Natural killer cell (primary cell): ENCODE data around the gene FGF12. TPM values are rescaled to one million over a fixed set of nuclear protein-coding genes. Genes with fewer than 3 reads are reported as not detected.

Experiments
- ATAC-seq, 3 donors: fragments of 150-1000 bp in 2 of 3; fragments of 200-7000 bp in 1 of 3; cut with Tn5 transposase; 1 replicate in 1 of 3; 2 replicates in 2 of 3; pipeline ENCODE4 v1.10.0; 2021; ENCODE audit warnings: mild to moderate bottlenecking in 2 of 3, moderate library complexity in 2 of 3
- DNase-seq, 2 donors: peaks; one replicate each; pipeline versions ENCODE4 v3.0.0 to v3.0.0-alpha.2; 2013 to 2021; ENCODE audit warnings: mixed read lengths in 1 of 2
- H3K27ac ChIP-seq: one replicate; pipeline ENCODE4 v1.5.1; 2013; ENCODE audit warnings: mild to moderate bottlenecking, low read length
- H3K27me3 ChIP-seq: one replicate; pipeline ENCODE4 v1.6.1; 2013; ENCODE audit warnings: low read length; ENCODE audit not compliant: control insufficient read depth, insufficient read depth
- H3K36me3 ChIP-seq: one replicate; pipeline ENCODE4 v1.6.1; 2013; ENCODE audit warnings: low read length; ENCODE audit not compliant: control insufficient read depth, insufficient read depth
- H3K4me1 ChIP-seq: one replicate; pipeline ENCODE4 v1.6.1; 2013; ENCODE audit warnings: low read length; ENCODE audit not compliant: control insufficient read depth, insufficient read depth
- H3K4me3 ChIP-seq: one replicate; pipeline ENCODE4 v1.5.1; 2013; ENCODE audit warnings: low read length
- H3K9me3 ChIP-seq: one replicate; pipeline ENCODE4 v1.6.1; 2013; ENCODE audit warnings: low read length; ENCODE audit not compliant: control insufficient read depth, insufficient read depth
- H3K27ac Mint-ChIP-seq, 2 donors: one replicate each; pipeline ENCODE4 v1.8.0; 2022; ENCODE audit warnings: mild to moderate bottlenecking in 2 of 2, mixed read lengths in 2 of 2, moderate library complexity in 1 of 2
- H3K27me3 Mint-ChIP-seq, 2 donors: one replicate each; pipeline ENCODE4 v1.8.0; 2022; ENCODE audit warnings: low read depth in 2 of 2, mixed read lengths in 2 of 2
- H3K36me3 Mint-ChIP-seq: one replicate; pipeline ENCODE4 v1.8.0; 2022; ENCODE audit warnings: mixed read lengths
- H3K4me1 Mint-ChIP-seq, 2 donors: one replicate each; pipeline ENCODE4 v1.8.0; 2022; ENCODE audit warnings: mixed read lengths in 2 of 2
- H3K4me3 Mint-ChIP-seq: one replicate; pipeline ENCODE4 v1.8.0; 2022; ENCODE audit warnings: mild to moderate bottlenecking, moderate library complexity, mixed read lengths
- H3K9me3 Mint-ChIP-seq, 2 donors: one replicate each; pipeline ENCODE4 v1.8.0; 2022; ENCODE audit warnings: mixed read lengths in 2 of 2
- CTCF ChIP-seq: fragments of 200-600 bp; IDR thresholded peaks from one replicate; pipeline ENCODE4 v1.8.0; 2022; ENCODE audit warnings: antibody characterized with exemption
- WGBS: methylation state at CpG from one replicate; pipeline ENCODE4 v1.1.7; 2013; ENCODE audit warnings: missing lambda C conversion rate; ENCODE audit not compliant: insufficient coverage; 5-methylcytosine and 5-hydroxymethylcytosine counted together
- intact Hi-C: fragments of 100-400 bp; cut with micrococcal nuclease; formaldehyde crosslinking; loops from one replicate; pipeline ENCODE4 v1.14.2; 2022
- total RNA-seq, 4 donors: library from RNA; stranded (reverse); fragments of 120-200 nt in 1 of 4; gene quantifications; one replicate each; pipeline versions ENCODE4 v1.2.3 to v1.2.4, GENCODE V29; 2013 to 2022

Gene FGF12
- total RNA-seq, 3 donors from 2014 or later (not counting 1 experiment from before 2014, with no cell fraction given): not detected

DNA sequence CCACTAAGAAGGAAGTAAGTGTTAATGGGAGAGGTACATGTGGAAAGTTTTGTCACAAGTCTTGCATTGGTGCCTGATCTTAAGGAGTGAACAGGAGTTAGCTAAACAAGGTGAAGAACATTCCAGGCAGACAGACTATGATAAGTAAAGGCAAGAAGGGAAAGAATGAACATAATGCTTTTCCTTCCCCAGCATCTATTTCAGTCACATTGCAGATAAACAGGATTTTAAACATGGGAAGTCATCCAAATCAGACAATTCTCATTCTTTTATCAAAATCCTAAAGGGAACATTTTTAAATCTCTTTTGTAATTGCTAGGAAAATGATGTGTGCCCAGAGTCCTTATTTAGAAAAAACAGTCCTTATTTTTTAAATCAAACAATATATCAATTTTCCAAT is 424.6 kb downstream of the FGF12 start:
- intact Hi-C loops: no loop called here
- no peak for TF ChIP-seq CTCF
- Mint-ChIP-seq H3K9me3 (peaks cover 13 to 19% of the 10 kb centered on the region in 2 donors), H3K4me3 (no peak overlapping the region), H3K27ac (no peak overlapping the region), H3K27me3 (no peaks in the 10 kb centered on the region), H3K36me3 (peaks cover 6% of the 10 kb centered on the region), H3K4me1 (no peaks in the 10 kb centered on the region)
- Histone ChIP-seq H3K27ac (no peak overlapping the region), H3K4me3 (no peak overlapping the region), H3K27me3 (no peaks in the 10 kb centered on the region), H3K9me3 (no peaks in the 10 kb centered on the region), H3K36me3 (no peaks in the 10 kb centered on the region), H3K4me1 (no peaks in the 10 kb centered on the region)
- ATAC-seq (no peak), DNase-seq (no peak)

DNA sequence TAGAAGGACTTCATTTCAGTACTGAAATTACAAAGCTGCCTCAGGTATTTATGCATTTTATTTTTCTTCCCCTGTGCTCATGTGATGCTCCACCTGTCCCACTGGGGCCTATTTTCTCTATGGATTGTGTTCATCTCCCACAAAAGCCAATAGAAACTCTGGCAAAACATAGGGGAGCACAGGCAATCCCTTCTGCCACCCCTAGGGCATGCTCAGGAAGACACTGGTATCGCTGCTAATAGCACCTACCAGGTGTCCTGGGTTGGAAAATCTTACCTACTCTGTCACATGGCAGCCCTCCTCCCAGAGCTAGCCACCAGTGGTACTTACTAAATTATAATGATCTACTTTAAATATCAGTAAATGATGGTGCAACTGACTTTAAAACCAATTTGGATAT is 427.4 kb downstream of the FGF12 start:
- peaks cover 10 to 18% of the 10 kb centered on the region in 2 donors for H3K9me3 Mint-ChIP-seq
- no peaks in the 10 kb centered on the region for H3K27me3 Mint-ChIP-seq
- no peak for TF ChIP-seq CTCF
- Histone ChIP-seq H3K27ac (no peak overlapping the region), H3K9me3 (no peaks in the 10 kb centered on the region), H3K27me3 (no peaks in the 10 kb centered on the region), H3K4me3 (no peak overlapping the region), H3K36me3 (no peaks in the 10 kb centered on the region), H3K4me1 (no peaks in the 10 kb centered on the region)
- H3K4me3 Mint-ChIP-seq: no peak overlapping the region
- ATAC-seq (no peak), DNase-seq (no peak)
- no peaks in the 10 kb centered on the region for H3K4me1 Mint-ChIP-seq
- no peak overlapping the region for H3K27ac Mint-ChIP-seq
- 83% methylated on average over 1 of the region's 1 CpG for WGBS
- H3K36me3 Mint-ChIP-seq: peaks cover 6% of the 10 kb centered on the region
- intact Hi-C loops: no loop called here

- H3K4me1 Mint-ChIP-seq: no peaks in the 10 kb centered on the region
- DNase-seq (no peak), ATAC-seq (no peak)
- H3K4me3 ChIP-seq: no peak overlapping the region
- H3K27ac Mint-ChIP-seq: no peak overlapping the region
- no peak overlapping the region for H3K4me3 Mint-ChIP-seq
- WGBS: 100% methylated on average over 4 of the region's 4 CpGs
- H3K27me3 ChIP-seq: no peaks in the 10 kb centered on the region
- H3K36me3 Mint-ChIP-seq: peaks cover 6% of the 10 kb centered on the region
- H3K27me3 Mint-ChIP-seq: no peaks in the 10 kb centered on the region
- no peaks in the 10 kb centered on the region for H3K36me3 ChIP-seq
- intact Hi-C loops: no loop called here
- peaks cover 9 to 16% of the 10 kb centered on the region in 2 donors for H3K9me3 Mint-ChIP-seq
- TF ChIP-seq CTCF: no peak
- no peaks in the 10 kb centered on the region for H3K9me3 ChIP-seq
- H3K4me1 ChIP-seq: no peaks in the 10 kb centered on the region
- H3K27ac ChIP-seq: no peak overlapping the region
These were observed 430.5 kb downstream of the FGF12 start for GRCh38 chr3:192296845-192297244.

- H3K27ac Mint-ChIP-seq: no peak overlapping the region
- DNase-seq (no peak), ATAC-seq (no peak)
- peaks cover 5 to 7% of the 10 kb centered on the region in 2 donors for H3K9me3 Mint-ChIP-seq
- Histone ChIP-seq H3K27me3 (no peaks in the 10 kb centered on the region), H3K4me3 (no peak overlapping the region), H3K27ac (no peak overlapping the region), H3K9me3 (peaks cover 3% of the 10 kb centered on the region), H3K36me3 (no peaks in the 10 kb centered on the region), H3K4me1 (no peaks in the 10 kb centered on the region)
- no peaks in the 10 kb centered on the region for H3K27me3 Mint-ChIP-seq
- H3K4me3 Mint-ChIP-seq: no peak overlapping the region
- no peaks in the 10 kb centered on the region for H3K4me1 Mint-ChIP-seq
- intact Hi-C loops: no loop called here
- TF ChIP-seq CTCF: no peak
- 100% methylated on average over 1 of the region's 2 CpGs for WGBS
- no peaks in the 10 kb centered on the region for H3K36me3 Mint-ChIP-seq
These were observed 442.8 kb downstream of the FGF12 start for GRCh38 chr3:192284443-192285072.
